IPS-11a (cell line): ENCODE results near the gene RNASE1.
"Not testable (repeated sequence)": the region's sequence is repeated elsewhere in the genome, so short reads cannot be mapped to it uniquely, and the experiment has no call there.

Experiments
- H3K4me3 ChIP-seq: one replicate; pipeline ENCODE4 v1.5.1; 2013; ENCODE audit warnings: low read depth, low read length, control low read depth

The RNASE1 gene

GRCh38 chr14:20802341-20803084 is at the start of gene RNASE1:
TSS of gene RNASE1 (minus strand) at chr14:20802844. CDS start at chr14:20802068, 776 bp downstream.
- H3K4me3 ChIP-seq, result no peak within 1 kb of the TSS

GRCh38 chr14:20848955-20849570 is 46.4 kb upstream of the RNASE1 start:
- H3K4me3 ChIP-seq, result no peak overlapping the region

GRCh38 chr14:20848316-20848954 is 45.8 kb upstream of the RNASE1 start:
- H3K4me3 ChIP-seq, result no peak overlapping the region

GRCh38 chr14:20846560-20846959 is 43.9 kb upstream of the RNASE1 start:
- no peak overlapping the region for H3K4me3 ChIP-seq

- H3K4me3 ChIP-seq, result no peak overlapping the region
Observed at GRCh38 chr14:20841096-20841495, 38.5 kb upstream of the RNASE1 start.

- H3K4me3 ChIP-seq, result no peak overlapping the region
Observed at GRCh38 chr14:20837831-20838230, 35.2 kb upstream of the RNASE1 start.

GRCh38 chr14:20836668-20837338 is 34.2 kb upstream of the RNASE1 start:
- no peak overlapping the region for H3K4me3 ChIP-seq

- no peak overlapping the region for H3K4me3 ChIP-seq
Observed at GRCh38 chr14:20834899-20835298, 32.3 kb upstream of the RNASE1 start.

GRCh38 chr14:20830831-20831230 is 28.2 kb upstream of the RNASE1 start:
- H3K4me3 ChIP-seq, result no peak overlapping the region

GRCh38 chr14:20828024-20828694 is 25.5 kb upstream of the RNASE1 start:
- peak overlapping the region; percentile 40 for H3K4me3 ChIP-seq

GRCh38 chr14:20827326-20827725 is 24.7 kb upstream of the RNASE1 start:
- H3K4me3 ChIP-seq, result peak overlapping the region; percentile 40

GRCh38 chr14:20826666-20827065 is 24.0 kb upstream of the RNASE1 start:
- H3K4me3 ChIP-seq, result not testable (repeated sequence)

GRCh38 chr14:20823859-20824258 is 21.2 kb upstream of the RNASE1 start:
- no peak overlapping the region for H3K4me3 ChIP-seq

- not testable (repeated sequence) for H3K4me3 ChIP-seq
Observed at GRCh38 chr14:20821521-20822108, 19.0 kb upstream of the RNASE1 start.

GRCh38 chr14:20820063-20820904 is 17.6 kb upstream of the RNASE1 start:
- no peak overlapping the region for H3K4me3 ChIP-seq

GRCh38 chr14:20818861-20819260 is 16.2 kb upstream of the RNASE1 start:
- H3K4me3 ChIP-seq, result no peak overlapping the region

- not testable (repeated sequence) for H3K4me3 ChIP-seq
Observed at GRCh38 chr14:20815946-20816345, 13.3 kb upstream of the RNASE1 start.

GRCh38 chr14:20811986-20812975 is 9.6 kb upstream of the RNASE1 start:
- no peak overlapping the region for H3K4me3 ChIP-seq
